GM12891 (cell line): Measurements from ENCODE around the gene PIK3R2.
"Not testable (repeated sequence)": the region's sequence is repeated elsewhere in the genome, so short reads cannot be mapped to it uniquely, and the experiment has no call there.

ENCODE experiments used
- DNase-seq: peaks from one replicate; pipeline ENCODE4 v3.0.0; 2011; ENCODE audit warnings: low spot score; ENCODE audit not compliant: insufficient read length
- FAIRE-seq: peaks from 2 replicates; lab custom pipeline; 2011; peaks lifted over from hg19 to GRCh38; lab: Jason Lieb, UNC
- PAX5 ChIP-seq: IDR thresholded peaks from 2 replicates; pipeline ENCODE4 v1.6.1; 2011; ENCODE audit warnings: low read length, moderate library complexity, mild to moderate bottlenecking; ENCODE audit not compliant: insufficient read depth, severe bottlenecking
- POLR2A ChIP-seq: IDR thresholded peaks from 2 replicates; pipeline ENCODE4 v1.6.1; 2011; ENCODE audit warnings: low read depth, low read length, control low read depth
- POLR2AphosphoS5 ChIP-seq: IDR thresholded peaks from 2 replicates; pipeline ENCODE4 v1.6.1; 2011; ENCODE audit warnings: low read depth, low read length, control low read depth
- POU2F2 ChIP-seq: IDR thresholded peaks from 2 replicates; pipeline ENCODE4 v1.6.1; 2011; ENCODE audit warnings: low read depth, mild to moderate bottlenecking, control low read depth, low read length, moderate library complexity
- SPI1 ChIP-seq: IDR thresholded peaks from 2 replicates; pipeline ENCODE4 v1.6.1; 2011; ENCODE audit warnings: low read depth, low read length, control low read depth
- TAF1 ChIP-seq: IDR thresholded peaks from 2 replicates; pipeline ENCODE4 v1.6.1; 2011; ENCODE audit warnings: low read depth, low read length, control low read depth

The PIK3R2 gene

GRCh38 chr19:18208098-18208951, 55.4 kb downstream of the PIK3R2 start:
- no peak for DNase-seq
- FAIRE-seq, result peak; percentile 43
- TF ChIP-seq SPI1 (no peak), POLR2A (no peak), POU2F2 (no peak), POLR2AphosphoS5 (no peak), PAX5 (no peak), TAF1 (no peak)

- not testable (repeated sequence) for DNase-seq, FAIRE-seq
Observed at GRCh38 chr19:18209912-18210311, 56.9 kb downstream of the PIK3R2 start.

- no peak for FAIRE-seq
- no peak for TF ChIP-seq POLR2A
- no peak for DNase-seq
Observed at GRCh38 chr19:18211683-18212082, 58.7 kb downstream of the PIK3R2 start.

GRCh38 chr19:18214779-18215433, 61.9 kb downstream of the PIK3R2 start:
- FAIRE-seq (no peak), DNase-seq (no peak)
- TF ChIP-seq PAX5 (no peak), SPI1 (no peak), POLR2A (no peak), POU2F2 (no peak), POLR2AphosphoS5 (no peak), TAF1 (no peak)

- DNase-seq (no peak), FAIRE-seq (no peak)
- TF ChIP-seq POLR2AphosphoS5 (no peak), POLR2A (no peak), TAF1 (no peak), PAX5 (no peak)
Observed at GRCh38 chr19:18216789-18217188, 63.8 kb downstream of the PIK3R2 start.

GRCh38 chr19:18218159-18218558, 65.2 kb downstream of the PIK3R2 start:
- TF ChIP-seq POU2F2, result no peak
- TF ChIP-seq POLR2A, result no peak
- TF ChIP-seq SPI1, result no peak
- no peak for TF ChIP-seq POLR2AphosphoS5
- no peak for TF ChIP-seq PAX5
- TF ChIP-seq TAF1, result no peak
- no peak for FAIRE-seq
- no peak for DNase-seq

GRCh38 chr19:18218600-18218999, 65.6 kb downstream of the PIK3R2 start:
- TF ChIP-seq POLR2AphosphoS5 (no peak), PAX5 (no peak), TAF1 (no peak), POLR2A (no peak), SPI1 (no peak), POU2F2 (no peak)
- no peak for FAIRE-seq
- no peak for DNase-seq
